Endodermal cell (in vitro differentiated cells): ENCODE measurements around the gene PLN. TPM values are rescaled to one million over a fixed set of nuclear protein-coding genes. Genes with fewer than 3 reads are reported as not detected.
A peak's percentile ranks its signal among the peaks of the same experiment; 100 is the strongest.

Experiments
- DNase-seq: peaks from one replicate; pipeline ENCODE4 v3.0.0-alpha.2; 2017
- H3K27ac ChIP-seq: 2 replicates; pipeline ENCODE4 v1.5.1; 2013; ENCODE audit warnings: mild to moderate bottlenecking, low read depth, low read length, moderate library complexity
- H3K27me3 ChIP-seq: 2 replicates; pipeline ENCODE4 v1.6.1; 2013; ENCODE audit warnings: mild to moderate bottlenecking, low read length, moderate library complexity; ENCODE audit not compliant: insufficient read depth, control insufficient read depth, poor library complexity, severe bottlenecking
- H3K36me3 ChIP-seq: 2 replicates; pipeline ENCODE4 v1.7.0; 2013; ENCODE audit warnings: mild to moderate bottlenecking, low read length, moderate library complexity; ENCODE audit not compliant: control insufficient read depth, insufficient read depth
- H3K4me1 ChIP-seq: one replicate; pipeline ENCODE4 v1.7.0; 2013; ENCODE audit warnings: low read length; ENCODE audit not compliant: control insufficient read depth, insufficient read depth
- H3K4me3 ChIP-seq: 2 replicates; pipeline ENCODE4 v1.5.1; 2013; ENCODE audit warnings: mild to moderate bottlenecking, low read length, moderate library complexity
- H3K9ac ChIP-seq: 2 replicates; pipeline ENCODE4 v1.6.1; 2013; ENCODE audit warnings: mild to moderate bottlenecking, low read length, moderate library complexity; ENCODE audit not compliant: poor library complexity, severe bottlenecking; ENCODE audit errors: extremely low read depth
- H3K9me3 ChIP-seq: 2 replicates; pipeline ENCODE4 v1.6.1; 2013; ENCODE audit warnings: mild to moderate bottlenecking, low read length, moderate library complexity; ENCODE audit not compliant: control insufficient read depth
- H3K27ac Mint-ChIP-seq: 2 replicates; pipeline ENCODE4 v1.8.0; 2020; ENCODE audit warnings: mixed read lengths
- H3K27me3 Mint-ChIP-seq: 2 replicates; pipeline ENCODE4 v1.8.0; 2021; ENCODE audit warnings: mild to moderate bottlenecking, mixed read lengths; ENCODE audit not compliant: insufficient read depth
- H3K36me3 Mint-ChIP-seq: 2 replicates; pipeline ENCODE4 v1.8.0; 2020; ENCODE audit warnings: low read depth, mixed read lengths
- H3K4me1 Mint-ChIP-seq: 2 replicates; pipeline ENCODE4 v1.8.0; 2020; ENCODE audit warnings: mixed read lengths
- H3K4me3 Mint-ChIP-seq: 2 replicates; pipeline ENCODE4 v1.8.0; 2020; ENCODE audit warnings: mild to moderate bottlenecking, moderate library complexity, mixed read lengths
- H3K9me3 Mint-ChIP-seq: 2 replicates; pipeline ENCODE4 v1.8.0; 2020; ENCODE audit warnings: mild to moderate bottlenecking, mixed read lengths
- CTCF ChIP-seq: fragments of 200-600 bp; sonication (generic); conservative IDR thresholded peaks from 2 replicates; pipeline ENCODE4 v1.5.0; 2021; ENCODE audit warnings: antibody characterized with exemption, mild to moderate bottlenecking
- WGBS, 2 experiments: methylation state at CpG; one replicate each; pipeline versions ENCODE4 v1.1.5 to v1.1.7; 2013; ENCODE audit warnings: missing lambda C conversion rate in 2 of 2, mixed read lengths in 1 of 2; ENCODE audit not compliant: insufficient coverage in 1 of 2, insufficient read length in 1 of 2; 5-methylcytosine and 5-hydroxymethylcytosine counted together
- total RNA-seq, 2 donors: library from RNA; stranded (reverse); fragmentation: NEBNext Ultra II Directional in 1 of 2; extraction: Animal tissue kit (Norgen Biotek cat#: 25700) in 1 of 2; gene quantifications; 2 replicates in 1 of 2; 3 replicates in 1 of 2; pipeline ENCODE4 v1.2.1, GENCODE V29; 2021

PLN gene
- total RNA-seq, 2 donors from 2014 or later: not detected

GRCh38 chr6:118501765-118502164, 46.3 kb upstream of the PLN start:
- no peak for TF ChIP-seq CTCF
- Histone ChIP-seq H3K9me3 (peaks cover 41% of the 10 kb centered on the region), H3K9ac (no peak overlapping the region), H3K4me3 (peak overlapping the region; percentile 41), H3K27ac (no peak overlapping the region), H3K27me3 (no peaks in the 10 kb centered on the region), H3K36me3 (peaks cover 5% of the 10 kb centered on the region), H3K4me1 (peaks cover 3% of the 10 kb centered on the region)
- H3K36me3 Mint-ChIP-seq: peaks cover 12% of the 10 kb centered on the region
- H3K4me3 Mint-ChIP-seq: no peak overlapping the region
- H3K27ac Mint-ChIP-seq: no peak overlapping the region
- H3K4me1 Mint-ChIP-seq: peaks cover 8% of the 10 kb centered on the region
- peaks cover 6% of the 10 kb centered on the region for H3K9me3 Mint-ChIP-seq
- no peaks in the 10 kb centered on the region for H3K27me3 Mint-ChIP-seq
- WGBS, 2 experiments: 89 to 100% methylated on average over 1 of the region's 1 CpG
- DNase-seq: no peak

GRCh38 chr6:118502169-118502568, 45.9 kb upstream of the PLN start:
- Mint-ChIP-seq H3K36me3 (peaks cover 12% of the 10 kb centered on the region), H3K4me3 (no peak overlapping the region), H3K9me3 (peaks cover 6% of the 10 kb centered on the region), H3K4me1 (peaks cover 10% of the 10 kb centered on the region), H3K27me3 (no peaks in the 10 kb centered on the region), H3K27ac (no peak overlapping the region)
- WGBS, 2 experiments: 50 to 77% methylated on average over 1 to 2 of the region's 2 CpGs
- TF ChIP-seq CTCF: no peak
- H3K27me3 ChIP-seq: no peaks in the 10 kb centered on the region
- peak overlapping the region; percentile 25 for H3K4me3 ChIP-seq
- peaks cover 3% of the 10 kb centered on the region for H3K4me1 ChIP-seq
- DNase-seq: no peak
- H3K36me3 ChIP-seq: peaks cover 5% of the 10 kb centered on the region
- H3K9me3 ChIP-seq: peaks cover 41% of the 10 kb centered on the region
- H3K9ac ChIP-seq: no peak overlapping the region
- no peak overlapping the region for H3K27ac ChIP-seq

- no peak for DNase-seq
- peaks cover 12% of the 10 kb centered on the region for H3K4me1 Mint-ChIP-seq
- no peak overlapping the region for H3K4me3 Mint-ChIP-seq
- no peak for TF ChIP-seq CTCF
- no peak overlapping the region for H3K4me3 ChIP-seq
- H3K36me3 Mint-ChIP-seq: peaks cover 12% of the 10 kb centered on the region
- peaks cover 5% of the 10 kb centered on the region for H3K36me3 ChIP-seq
- no peaks in the 10 kb centered on the region for H3K27me3 ChIP-seq
- H3K27me3 Mint-ChIP-seq: no peaks in the 10 kb centered on the region
- WGBS, 2 experiments: 97% methylated on average over 2 of the region's 2 CpGs; no CpG with 5 or more reads in 1 of the 2 experiments
- peaks cover 5% of the 10 kb centered on the region for H3K9me3 Mint-ChIP-seq
- H3K27ac ChIP-seq: no peak overlapping the region
- peaks cover 3% of the 10 kb centered on the region for H3K4me1 ChIP-seq
- no peak overlapping the region for H3K27ac Mint-ChIP-seq
- no peak overlapping the region for H3K9ac ChIP-seq
- peaks cover 30% of the 10 kb centered on the region for H3K9me3 ChIP-seq
These were observed 43.5 kb upstream of the PLN start for GRCh38 chr6:118504611-118505010.
